SK-N-SH (cell line): ENCODE data around the gene TTLL6. TPM values are rescaled to one million over a fixed set of nuclear protein-coding genes. Genes with fewer than 3 reads are reported as not detected.
A peak's percentile ranks its signal among the peaks of the same experiment; 100 is the strongest.

Experiments
- CTCF ChIA-PET: fragments of 300-600, 350-600 bp; formaldehyde crosslinking; extraction: SDS; loops from one replicate; lab custom pipeline; 2021; lab: Yijun Ruan, JAX
- POLR2A ChIA-PET: fragments of 350-600 bp; sonication (Branson Sonifier 250); formaldehyde crosslinking; extraction: SDS; loops from one replicate; lab custom pipeline; 2020; ENCODE audit warnings: antibody characterized with exemption, inconsistent platforms; lab: Yijun Ruan, JAX
- DNase-seq: peaks from one replicate; pipeline ENCODE4 v3.0.0; 2012
- H2AFZ ChIP-seq: fragments of 200-600 bp; sonication (generic); 2 replicates; pipeline ENCODE4 v1.8.1; 2016; ENCODE audit warnings: antibody characterized with exemption, mild to moderate bottlenecking, low read depth
- H3F3A ChIP-seq: fragments of 200-600 bp; sonication (generic); replicated peaks from 2 replicates; pipeline ENCODE3; 2016; ENCODE audit warnings: antibody characterized with exemption, mild to moderate bottlenecking; ENCODE audit not compliant: insufficient read depth
- H3K27ac ChIP-seq, 2 experiments: fragments of 200-500 bp in 1 of 2; fragments of 200-600 bp in 1 of 2; sonication (Bioruptor generic) in 1 of 2; sonication (generic), shearing (Covaris generic) in 1 of 2; 2 replicates each; pipeline versions ENCODE4 v1.5.1 to v1.6.1; 2014 to 2016; ENCODE audit warnings: low read depth in 2 of 2, inconsistent platforms in 1 of 2, low read length in 1 of 2, mild to moderate bottlenecking in 1 of 2, mixed read lengths in 1 of 2
- H3K27me3 ChIP-seq: fragments of 200-600 bp; sonication (generic), shearing (Covaris generic); 2 replicates; pipeline ENCODE4 v1.6.1; 2016; ENCODE audit warnings: mixed run types; ENCODE audit not compliant: insufficient read depth
- H3K36me3 ChIP-seq, 2 experiments: fragments of 200-500 bp in 1 of 2; fragments of 200-600 bp in 1 of 2; sonication (Bioruptor generic) in 1 of 2; sonication (generic) in 1 of 2; replicated peaks in 1 of 2; 2 replicates each; pipeline versions ENCODE3 to v1.5.1; 2014 to 2016; ENCODE audit warnings: low read length in 1 of 2, mild to moderate bottlenecking in 1 of 2; ENCODE audit not compliant: insufficient read depth in 2 of 2, control insufficient read depth in 1 of 2
- H3K4me1 ChIP-seq, 2 experiments: fragments of 200-500 bp in 1 of 2; fragments of 200-600 bp in 1 of 2; sonication (Bioruptor generic) in 1 of 2; sonication (generic), shearing (Covaris generic) in 1 of 2; 2 replicates each; pipeline versions ENCODE4 v1.5.1 to v1.6.1; 2014 to 2016; ENCODE audit warnings: low read depth in 1 of 2, low read length in 1 of 2, mixed run types in 1 of 2; ENCODE audit not compliant: insufficient read depth in 2 of 2, control insufficient read depth in 1 of 2
- H3K4me2 ChIP-seq: fragments of 200-600 bp; sonication (generic), shearing (Covaris generic); 2 replicates; pipeline ENCODE4 v1.6.1; 2017; ENCODE audit warnings: mixed run types
- H3K4me3 ChIP-seq, 2 experiments: fragments of 200-500 bp in 1 of 2; fragments of 200-600 bp in 1 of 2; sonication (Bioruptor generic) in 1 of 2; sonication (generic), shearing (Covaris generic) in 1 of 2; 2 replicates each; pipeline versions ENCODE4 v1.5.1 to v1.8.1; 2014 to 2016; ENCODE audit warnings: low read depth in 2 of 2, inconsistent platforms in 1 of 2, low read length in 1 of 2, mild to moderate bottlenecking in 1 of 2, mixed read lengths in 1 of 2, moderate library complexity in 1 of 2
- H3K79me2 ChIP-seq: fragments of 200-600 bp; sonication (generic); 2 replicates; pipeline ENCODE4 v1.8.1; 2017; ENCODE audit warnings: mild to moderate bottlenecking; ENCODE audit not compliant: insufficient read depth
- H3K9ac ChIP-seq: fragments of 200-600 bp; sonication (generic); 2 replicates; pipeline ENCODE4 v1.6.1; 2017; ENCODE audit warnings: mixed run types
- H3K9me2 ChIP-seq: fragments of 200-600 bp; sonication (generic); 2 replicates; pipeline ENCODE4 v1.6.1; 2017; ENCODE audit warnings: mixed run types
- H3K9me3 ChIP-seq: fragments of 200-600 bp; sonication (generic); 2 replicates; pipeline ENCODE4 v1.6.1; 2017; ENCODE audit warnings: mixed run types, mild to moderate bottlenecking, moderate library complexity
- H4K20me1 ChIP-seq: fragments of 200-600 bp; sonication (generic); 2 replicates; pipeline ENCODE4 v1.6.1; 2017; ENCODE audit warnings: mild to moderate bottlenecking, mixed run types; ENCODE audit not compliant: insufficient read depth
- CHD2 ChIP-seq: fragments of 150-350 bp; IDR thresholded peaks from 2 replicates; pipeline ENCODE4 v1.6.1; 2018; ENCODE audit warnings: low read length; ENCODE audit not compliant: partially characterized antibody
- ELF1 ChIP-seq: IDR thresholded peaks from 2 replicates; pipeline ENCODE4 v1.4.0; 2012
- EP300 ChIP-seq, 2 experiments: IDR thresholded peaks; 2 replicates each; pipeline versions ENCODE4 v1.4.0 to v1.6.1; 2012; ENCODE audit warnings: borderline replicate concordance in 1 of 2, low read depth in 1 of 2, low read length in 1 of 2
- EZH2phosphoT487 ChIP-seq: fragments of 200-600 bp; sonication (generic); IDR thresholded peaks from 2 replicates; pipeline ENCODE4 v1.6.1; 2017; ENCODE audit warnings: low read depth, mixed run types, mild to moderate bottlenecking, antibody characterized with exemption, moderate library complexity, borderline replicate concordance
- FOSL2 ChIP-seq: IDR thresholded peaks from 2 replicates; pipeline ENCODE4 v1.4.0; 2012; ENCODE audit warnings: low read depth, mild to moderate bottlenecking, moderate library complexity, borderline replicate concordance
- FOXJ3 ChIP-seq: sonication (generic); formaldehyde crosslinking; IDR thresholded peaks from 2 replicates; pipeline ENCODE4 v1.5.1; 2020; ENCODE audit warnings: mild to moderate bottlenecking, missing genetic modification reagents
- FOXM1 ChIP-seq: IDR thresholded peaks from 2 replicates; pipeline ENCODE4 v1.4.0; 2012; ENCODE audit warnings: low read depth, mild to moderate bottlenecking
- GABPA ChIP-seq: IDR thresholded peaks from 2 replicates; pipeline ENCODE4 v1.4.0; 2012; ENCODE audit warnings: low read depth, mild to moderate bottlenecking
- GATA2 ChIP-seq: sonication (generic); formaldehyde crosslinking; IDR thresholded peaks from 2 replicates; pipeline ENCODE4 v1.5.0; 2020; ENCODE audit warnings: mild to moderate bottlenecking, missing genetic modification reagents
- IRF3 ChIP-seq: fragments of 150-350 bp; IDR thresholded peaks from 2 replicates; pipeline ENCODE4 v1.6.1; 2016; ENCODE audit warnings: mild to moderate bottlenecking, low read depth, low read length
- JUND ChIP-seq: IDR thresholded peaks from 2 replicates; pipeline ENCODE4 v1.4.0; 2012
- MXI1 ChIP-seq: IDR thresholded peaks from 2 replicates; pipeline ENCODE4 v1.6.1; 2012; ENCODE audit warnings: mild to moderate bottlenecking, low read depth, low read length, improper control_type of control experiment
- NFIC ChIP-seq: IDR thresholded peaks from 2 replicates; pipeline ENCODE4 v1.4.0; 2012; ENCODE audit warnings: borderline replicate concordance
- POLR2AphosphoS5 ChIP-seq: IDR thresholded peaks from 2 replicates; pipeline ENCODE4 v1.6.1; 2012; ENCODE audit warnings: low read depth, low read length
- RAD21 ChIP-seq: IDR thresholded peaks from 2 replicates; pipeline ENCODE4 v1.6.1; 2012; ENCODE audit warnings: mild to moderate bottlenecking, low read length
- RCOR1 ChIP-seq: fragments of 150-350 bp; IDR thresholded peaks from 2 replicates; pipeline ENCODE4 v1.6.1; 2017; ENCODE audit warnings: antibody characterized with exemption, low read length
- RFX5 ChIP-seq: IDR thresholded peaks from 2 replicates; pipeline ENCODE4 v1.6.1; 2012; ENCODE audit warnings: mild to moderate bottlenecking, improper control_type of control experiment, low read length
- RXRA ChIP-seq: IDR thresholded peaks from 2 replicates; pipeline ENCODE4 v1.4.0; 2012; ENCODE audit warnings: low read depth, mild to moderate bottlenecking, borderline replicate concordance
- SIN3A ChIP-seq: IDR thresholded peaks from 2 replicates; pipeline ENCODE4 v1.6.1; 2012; ENCODE audit warnings: low read depth, mild to moderate bottlenecking, low read length, moderate library complexity, borderline replicate concordance
- SMC3 ChIP-seq: IDR thresholded peaks from 2 replicates; pipeline ENCODE4 v1.6.1; 2012; ENCODE audit warnings: low read depth, low read length, improper control_type of control experiment
- TAF1 ChIP-seq: IDR thresholded peaks from 2 replicates; pipeline ENCODE4 v1.6.1; 2012; ENCODE audit warnings: low read depth, mild to moderate bottlenecking, low read length, moderate library complexity, borderline replicate concordance
- TCF12 ChIP-seq: IDR thresholded peaks from 2 replicates; pipeline ENCODE4 v1.4.0; 2012
- YY1 ChIP-seq: IDR thresholded peaks from 2 replicates; pipeline ENCODE4 v1.4.0; 2012; ENCODE audit warnings: low read depth, mild to moderate bottlenecking
- WGBS: methylation state at CpG from one replicate; pipeline ENCODE4 v1.1.6; 2017; ENCODE audit warnings: low lambda C conversion rate; 5-methylcytosine and 5-hydroxymethylcytosine counted together
- polyA plus RNA-seq, 3 experiments: library from polyadenylated mRNA; depleted of rRNA; stranded (reverse); fragments of >200 nt; gene quantifications; 2 replicates each; pipeline ENCODE4 v1.2.3, GENCODE V29; 2012
- TF ChIP-seq, protein P1 (sequence below): IDR thresholded peaks from 2 replicates; pipeline ENCODE4 v1.4.0; 2012; ENCODE audit warnings: low read depth
- TF ChIP-seq, protein P2 (sequence below): fragments of 150-350 bp; IDR thresholded peaks from 2 replicates; pipeline ENCODE4 v1.6.1; 2017; ENCODE audit warnings: antibody characterized with exemption, low read length, low read depth, borderline replicate concordance
- TF ChIP-seq, protein P3 (sequence below): IDR thresholded peaks from 2 replicates; pipeline ENCODE4; 2012
- TF ChIP-seq, protein P4 (sequence below): fragments of 200-600 bp; sonication (generic); IDR thresholded peaks from 2 replicates; pipeline ENCODE4 v1.6.1; 2017; ENCODE audit warnings: antibody characterized with exemption, mild to moderate bottlenecking, moderate library complexity
- TF ChIP-seq, protein P5 (sequence below): IDR thresholded peaks from 2 replicates; pipeline ENCODE4 v1.4.0; 2012; ENCODE audit warnings: low read depth, borderline replicate concordance

Gene TTLL6
- polyA plus RNA-seq, 1 of the 3 experiments (the other 2 are of a cell fraction) = 3.1 TPM

DNA sequence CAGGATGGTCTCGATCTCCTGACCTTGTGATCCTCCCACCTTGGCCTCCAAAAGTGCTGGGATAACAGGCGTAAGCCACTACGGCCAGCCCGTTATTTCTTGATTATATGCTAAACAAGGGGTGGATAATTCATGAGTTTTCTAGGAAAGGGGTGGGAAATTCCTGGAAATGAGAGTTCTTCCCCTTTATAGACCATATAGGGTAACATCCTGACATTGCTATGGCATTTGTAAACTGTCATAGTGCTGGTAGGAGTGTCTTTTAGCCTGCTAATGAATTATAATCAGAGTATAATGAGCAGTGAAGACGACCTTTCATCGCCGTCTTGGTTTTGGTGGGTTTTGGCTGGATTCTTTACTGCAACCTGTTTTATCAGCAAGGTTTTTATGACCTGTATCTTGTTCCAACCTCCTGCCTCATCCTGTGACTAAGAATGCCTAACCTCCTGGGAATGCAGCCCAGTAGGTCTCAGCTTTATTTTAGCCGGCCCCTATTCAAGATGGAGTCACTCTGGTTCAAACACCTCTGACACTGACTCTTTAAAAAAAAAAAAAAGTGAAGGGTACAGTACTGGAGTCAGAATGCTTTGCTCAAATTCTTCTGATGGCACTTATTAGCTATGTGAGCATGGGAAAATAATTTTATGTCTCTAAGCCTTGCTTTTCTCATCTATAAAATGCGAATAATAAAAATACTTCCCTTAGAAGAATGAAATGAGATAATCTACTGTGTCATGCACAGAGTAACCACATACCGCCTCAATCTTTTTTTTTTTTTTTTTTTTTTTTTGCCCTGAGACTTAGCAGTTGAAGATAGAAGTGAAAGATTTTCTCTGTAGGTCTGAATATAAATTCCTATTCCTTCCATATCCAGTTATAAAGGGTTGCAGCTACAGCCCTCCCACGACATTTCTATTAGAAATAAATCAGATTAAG is 8.7 kb upstream of the TTLL6 start:
- H2AFZ ChIP-seq = peak overlapping the region; percentile 12; the same call in 1 of the 2 replicates
- H3K36me3 ChIP-seq = no peaks in the 10 kb centered on the region
- H3K9ac ChIP-seq = no peak overlapping the region
- peaks cover 0 to 7% of the 10 kb centered on the region in 2 experiments; a peak in 2 of 4 replicates for H3K4me1 ChIP-seq
- H3K79me2 ChIP-seq = no peaks in the 10 kb centered on the region
- ChIA-PET CTCF (interaction anchor here (0.6 to 26.7 kb wide), 9 partner anchors 9 to 391 kb away, joined by 3 to 1196 read pairs (median 3); partner anchors contain the start of gene TTLL6), POLR2A (no interaction called here)
- H3K9me2 ChIP-seq = no peaks in the 10 kb centered on the region
- no peak for DNase-seq
- 59% methylated on average over 11 of the region's 11 CpGs for WGBS
- H3K4me2 ChIP-seq = no peak overlapping the region
- no peaks in the 10 kb centered on the region for H4K20me1 ChIP-seq
- no peaks in the 10 kb centered on the region for H3K9me3 ChIP-seq
- H3K4me3 ChIP-seq = no peak overlapping the region
- no peaks in the 10 kb centered on the region; the same call in 1 of the 2 replicates for H3K27me3 ChIP-seq
- peaks cover 21% of the 10 kb centered on the region for H3F3A ChIP-seq
- H3K27ac ChIP-seq = peak overlapping the region in 1 of 2 experiments; percentile 1; a peak in 1 of 4 replicates
- TF ChIP-seq RFX5 = no peak
- no peak for TF ChIP-seq GATA2
- no peak for TF ChIP-seq TAF1
- no peak for TF ChIP-seq CHD2
- TF ChIP-seq FOXM1 = no peak
- TF ChIP-seq ELF1 = no peak
- TF ChIP-seq, protein P1, sequence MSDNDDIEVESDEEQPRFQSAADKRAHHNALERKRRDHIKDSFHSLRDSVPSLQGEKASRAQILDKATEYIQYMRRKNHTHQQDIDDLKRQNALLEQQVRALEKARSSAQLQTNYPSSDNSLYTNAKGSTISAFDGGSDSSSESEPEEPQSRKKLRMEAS = no peak
- TF ChIP-seq, protein P2, sequence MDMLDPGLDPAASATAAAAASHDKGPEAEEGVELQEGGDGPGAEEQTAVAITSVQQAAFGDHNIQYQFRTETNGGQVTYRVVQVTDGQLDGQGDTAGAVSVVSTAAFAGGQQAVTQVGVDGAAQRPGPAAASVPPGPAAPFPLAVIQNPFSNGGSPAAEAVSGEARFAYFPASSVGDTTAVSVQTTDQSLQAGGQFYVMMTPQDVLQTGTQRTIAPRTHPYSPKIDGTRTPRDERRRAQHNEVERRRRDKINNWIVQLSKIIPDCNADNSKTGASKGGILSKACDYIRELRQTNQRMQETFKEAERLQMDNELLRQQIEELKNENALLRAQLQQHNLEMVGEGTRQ = no peak
- TF ChIP-seq SIN3A = no peak
- TF ChIP-seq, protein P3, sequence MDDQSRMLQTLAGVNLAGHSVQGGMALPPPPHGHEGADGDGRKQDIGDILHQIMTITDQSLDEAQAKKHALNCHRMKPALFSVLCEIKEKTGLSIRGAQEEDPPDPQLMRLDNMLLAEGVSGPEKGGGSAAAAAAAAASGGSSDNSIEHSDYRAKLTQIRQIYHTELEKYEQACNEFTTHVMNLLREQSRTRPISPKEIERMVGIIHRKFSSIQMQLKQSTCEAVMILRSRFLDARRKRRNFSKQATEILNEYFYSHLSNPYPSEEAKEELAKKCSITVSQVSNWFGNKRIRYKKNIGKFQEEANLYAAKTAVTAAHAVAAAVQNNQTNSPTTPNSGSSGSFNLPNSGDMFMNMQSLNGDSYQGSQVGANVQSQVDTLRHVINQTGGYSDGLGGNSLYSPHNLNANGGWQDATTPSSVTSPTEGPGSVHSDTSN = no peak
- no peak for TF ChIP-seq FOXJ3 (CRISPR knock-in tag)
- TF ChIP-seq JUND = no peak; the same call in 1 of the 2 replicates
- no peak for TF ChIP-seq MXI1
- peak; percentile 46; the same call in 1 of the 2 replicates for TF ChIP-seq FOSL2
- TF ChIP-seq SMC3 = no peak
- no peak for TF ChIP-seq POLR2AphosphoS5
- TF ChIP-seq YY1 = peak; percentile 77
- TF ChIP-seq RCOR1 = no peak
- TF ChIP-seq, protein P4, sequence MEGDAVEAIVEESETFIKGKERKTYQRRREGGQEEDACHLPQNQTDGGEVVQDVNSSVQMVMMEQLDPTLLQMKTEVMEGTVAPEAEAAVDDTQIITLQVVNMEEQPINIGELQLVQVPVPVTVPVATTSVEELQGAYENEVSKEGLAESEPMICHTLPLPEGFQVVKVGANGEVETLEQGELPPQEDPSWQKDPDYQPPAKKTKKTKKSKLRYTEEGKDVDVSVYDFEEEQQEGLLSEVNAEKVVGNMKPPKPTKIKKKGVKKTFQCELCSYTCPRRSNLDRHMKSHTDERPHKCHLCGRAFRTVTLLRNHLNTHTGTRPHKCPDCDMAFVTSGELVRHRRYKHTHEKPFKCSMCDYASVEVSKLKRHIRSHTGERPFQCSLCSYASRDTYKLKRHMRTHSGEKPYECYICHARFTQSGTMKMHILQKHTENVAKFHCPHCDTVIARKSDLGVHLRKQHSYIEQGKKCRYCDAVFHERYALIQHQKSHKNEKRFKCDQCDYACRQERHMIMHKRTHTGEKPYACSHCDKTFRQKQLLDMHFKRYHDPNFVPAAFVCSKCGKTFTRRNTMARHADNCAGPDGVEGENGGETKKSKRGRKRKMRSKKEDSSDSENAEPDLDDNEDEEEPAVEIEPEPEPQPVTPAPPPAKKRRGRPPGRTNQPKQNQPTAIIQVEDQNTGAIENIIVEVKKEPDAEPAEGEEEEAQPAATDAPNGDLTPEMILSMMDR = no peak
- TF ChIP-seq IRF3 = no peak
- TF ChIP-seq EP300 (IDR thresholded peaks at IDR 0.05; ENCODE audit: borderline replicate concordance in 1 of 2, low read depth in 1 of 2, low read length in 1 of 2) = no peak
- TF ChIP-seq NFIC = peak; percentile 46; the same call in 1 of the 2 replicates
- no peak for TF ChIP-seq GABPA
- TF ChIP-seq, protein P5, sequence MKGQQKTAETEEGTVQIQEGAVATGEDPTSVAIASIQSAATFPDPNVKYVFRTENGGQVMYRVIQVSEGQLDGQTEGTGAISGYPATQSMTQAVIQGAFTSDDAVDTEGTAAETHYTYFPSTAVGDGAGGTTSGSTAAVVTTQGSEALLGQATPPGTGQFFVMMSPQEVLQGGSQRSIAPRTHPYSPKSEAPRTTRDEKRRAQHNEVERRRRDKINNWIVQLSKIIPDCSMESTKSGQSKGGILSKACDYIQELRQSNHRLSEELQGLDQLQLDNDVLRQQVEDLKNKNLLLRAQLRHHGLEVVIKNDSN = no peak
- 0 out of 2 replicates have a peak, but pooled peaks have one; percentile 19 for TF ChIP-seq RXRA
- TF ChIP-seq RAD21 = no peak
- no peak for TF ChIP-seq EZH2phosphoT487
- no peak for TF ChIP-seq TCF12
